ENCODE results near the gene PYCARD.

GRCh38 chr16:31229501-31229900 is 26.9 kb upstream of the PYCARD start:
- no peak for TF ChIP-seq CTCF (IDR thresholded peaks at IDR 0.05; ENCODE audit: poor library complexity)
- no peak for TF ChIP-seq EZH2 (IDR thresholded peaks at IDR 0.05; ENCODE audit: borderline replicate concordance)
- no peak for TF ChIP-seq EZH2phosphoT487 (IDR thresholded peaks at IDR 0.05; ENCODE audit: low read depth, severe bottlenecking, unreplicated experiment)
